ENCODE data around the gene FKBP15.
"Not testable (repeated sequence)": the region's sequence is repeated elsewhere in the genome, so short reads cannot be mapped to it uniquely, and the experiment has no call there.

Gene FKBP15

GRCh38 chr9:113143432-113144227, 77.4 kb downstream of the FKBP15 start:
- no peak for DNase-seq (ENCODE audit: low read depth)

- DNase-seq (ENCODE audit: low read depth), result not testable (repeated sequence)
Measured at GRCh38 chr9:113140896-113141295, 80.2 kb downstream of the FKBP15 start.

GRCh38 chr9:113139953-113140352, 81.1 kb downstream of the FKBP15 start:
- no peak for DNase-seq (ENCODE audit: low read depth)

DNA sequence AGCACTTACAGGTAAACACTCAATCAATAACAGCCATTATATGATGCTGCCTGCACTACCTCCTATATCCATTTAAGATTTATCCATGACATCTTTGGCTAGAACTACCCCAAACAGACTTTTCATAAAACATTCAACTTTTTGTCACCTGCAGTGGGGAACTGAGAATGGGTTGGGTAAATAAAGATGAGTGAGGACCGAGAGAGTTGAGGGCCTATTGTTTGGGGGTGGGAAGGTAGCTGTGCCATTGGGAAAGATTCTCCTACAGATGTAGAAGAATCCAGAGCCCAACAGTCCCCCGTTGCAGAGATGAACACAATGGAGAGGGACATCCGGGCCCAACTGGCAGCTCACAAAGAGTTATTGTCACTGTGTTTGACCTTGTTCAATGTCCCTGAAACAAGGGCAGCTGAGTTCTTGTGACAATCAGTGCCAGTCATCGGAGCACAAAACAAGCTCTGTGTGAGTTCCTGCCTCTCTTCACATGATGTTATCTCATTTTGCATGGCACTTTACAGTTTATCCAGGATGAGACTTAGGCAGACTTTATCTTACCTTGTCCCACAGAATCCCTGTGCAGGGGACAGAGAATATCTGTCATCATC, 81.8 kb downstream of the FKBP15 start:
- DNase-seq (ENCODE audit: low read depth), result no peak

DNA sequence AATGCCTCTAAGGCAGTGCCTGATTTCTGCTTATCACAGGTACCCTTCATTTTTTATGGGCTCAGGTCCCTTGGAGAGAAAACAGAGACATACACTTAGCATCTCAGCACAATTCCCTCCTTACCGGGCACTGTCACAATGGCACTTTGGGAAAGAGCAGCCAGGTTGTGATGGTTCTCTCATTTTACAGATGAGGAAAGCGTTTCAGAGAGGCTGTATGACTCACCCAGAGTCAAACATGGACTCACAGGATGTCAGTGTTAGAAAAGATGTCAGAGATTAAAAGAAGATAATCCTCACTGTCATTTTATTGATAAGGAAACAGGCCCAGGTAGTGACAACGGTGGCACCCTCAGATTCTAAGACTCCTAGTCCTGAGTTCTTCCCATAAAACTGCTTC, 82.3 kb downstream of the FKBP15 start:
- no peak for DNase-seq (ENCODE audit: low read depth)

DNA sequence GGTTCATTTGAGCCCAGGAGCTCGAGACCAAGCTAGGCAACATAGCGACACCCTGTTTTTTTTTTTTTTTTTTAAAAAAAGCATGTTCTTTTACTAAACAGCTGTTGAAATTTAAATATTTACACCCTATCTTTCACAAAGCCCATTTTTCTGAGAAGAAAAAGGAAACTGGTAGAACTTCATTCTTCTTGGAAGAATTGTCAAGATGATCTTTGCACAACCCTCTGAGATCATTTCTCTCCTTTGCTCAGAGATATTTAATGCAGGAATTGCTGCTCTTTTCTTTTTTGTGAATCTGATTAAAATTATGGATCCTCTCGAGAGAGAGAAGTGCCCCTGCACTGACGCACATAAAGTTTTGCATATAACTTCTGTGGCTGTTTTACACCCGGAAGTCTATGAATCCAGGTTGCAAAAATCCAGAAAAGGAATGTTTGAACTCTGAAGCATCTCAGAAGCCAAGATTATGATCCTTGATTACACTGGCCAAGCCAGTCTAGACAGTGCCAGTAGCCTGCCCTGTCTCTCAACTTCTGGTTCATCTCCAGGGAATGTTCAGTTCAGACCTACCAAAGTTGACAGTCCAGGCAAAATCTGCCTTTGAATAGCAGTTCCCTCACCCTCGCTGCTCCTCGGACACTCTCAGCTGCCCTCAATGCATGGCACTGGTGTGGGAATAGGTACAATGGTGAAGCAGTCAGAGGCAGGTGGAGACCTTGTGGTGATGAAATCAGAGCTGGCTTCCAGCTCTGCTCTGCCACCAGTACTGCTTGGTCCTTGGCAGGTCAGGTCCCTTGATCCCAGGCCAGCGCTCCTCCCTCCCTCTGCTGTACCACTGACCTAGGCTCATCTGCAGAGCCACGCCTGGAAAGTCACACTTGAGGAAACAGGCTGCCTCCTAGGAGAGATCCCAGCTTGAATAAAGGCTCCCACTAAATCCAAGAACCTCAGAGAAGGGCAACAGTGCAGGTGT, 83.6 kb downstream of the FKBP15 start:
- no peak for DNase-seq (ENCODE audit: low read depth)

DNA sequence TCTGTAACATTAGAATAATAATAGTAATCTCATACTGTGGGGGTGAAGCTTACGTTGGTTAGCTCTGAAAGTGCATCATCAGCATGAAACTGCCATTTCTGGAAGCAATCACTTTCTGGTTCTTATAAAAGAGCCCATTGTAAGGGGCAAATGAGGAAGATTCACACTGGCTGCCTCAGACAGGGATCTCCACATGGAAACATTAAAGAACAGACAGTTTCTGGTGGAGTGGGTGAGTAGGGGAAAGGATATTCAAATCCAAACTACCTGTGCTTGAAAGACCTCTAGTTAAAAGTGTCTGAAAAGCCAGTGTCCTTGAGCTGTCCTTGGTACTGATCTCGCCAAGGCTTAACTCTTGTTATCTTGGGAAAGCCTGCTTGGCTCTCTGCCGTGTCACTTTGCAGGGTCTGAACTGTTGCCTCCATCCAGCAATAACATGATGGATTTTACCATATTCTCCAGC, 89.4 kb downstream of the FKBP15 start:
- no peak for DNase-seq (ENCODE audit: low read depth)

DNA sequence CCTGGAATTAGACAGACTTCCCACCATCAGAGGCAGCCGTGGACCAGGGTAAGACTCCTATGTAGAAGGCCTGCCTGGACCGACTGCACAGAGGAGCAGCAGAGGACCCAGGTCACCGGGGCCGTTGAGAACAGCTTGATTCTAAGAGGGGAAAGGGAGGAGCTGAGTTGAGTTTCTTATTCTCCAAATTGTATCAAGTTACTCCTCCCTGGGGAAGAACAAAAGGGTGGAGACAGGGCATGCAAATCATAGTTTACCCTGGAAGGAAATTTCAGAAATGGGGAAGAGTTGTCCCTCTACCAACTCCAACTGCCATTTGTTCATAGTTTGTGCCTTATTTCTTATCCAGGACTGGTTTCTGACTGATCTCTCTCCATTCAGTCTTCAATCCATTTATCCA, 91.2 kb downstream of the FKBP15 start:
- no peak for DNase-seq (ENCODE audit: low read depth)

DNA sequence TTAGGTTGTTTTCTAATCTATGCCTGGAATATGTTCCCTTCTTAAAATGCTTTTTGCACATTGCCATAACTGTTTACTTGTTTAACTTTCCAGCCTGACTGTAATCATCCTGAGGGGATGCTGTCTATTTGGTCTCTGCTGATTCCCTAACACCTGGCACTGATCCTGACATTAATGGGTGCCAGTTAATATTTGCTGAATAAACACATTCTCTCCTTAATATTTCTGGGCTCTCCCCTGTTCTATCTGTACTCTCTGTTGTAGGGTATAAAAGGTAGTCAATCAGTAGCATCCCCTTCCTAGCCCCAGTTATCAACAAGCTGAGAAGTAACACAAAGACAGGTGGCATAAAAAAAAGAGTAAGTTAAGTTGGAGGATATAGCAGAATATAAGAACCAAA, 91.6 kb downstream of the FKBP15 start:
- DNase-seq (ENCODE audit: low read depth), result no peak

DNA sequence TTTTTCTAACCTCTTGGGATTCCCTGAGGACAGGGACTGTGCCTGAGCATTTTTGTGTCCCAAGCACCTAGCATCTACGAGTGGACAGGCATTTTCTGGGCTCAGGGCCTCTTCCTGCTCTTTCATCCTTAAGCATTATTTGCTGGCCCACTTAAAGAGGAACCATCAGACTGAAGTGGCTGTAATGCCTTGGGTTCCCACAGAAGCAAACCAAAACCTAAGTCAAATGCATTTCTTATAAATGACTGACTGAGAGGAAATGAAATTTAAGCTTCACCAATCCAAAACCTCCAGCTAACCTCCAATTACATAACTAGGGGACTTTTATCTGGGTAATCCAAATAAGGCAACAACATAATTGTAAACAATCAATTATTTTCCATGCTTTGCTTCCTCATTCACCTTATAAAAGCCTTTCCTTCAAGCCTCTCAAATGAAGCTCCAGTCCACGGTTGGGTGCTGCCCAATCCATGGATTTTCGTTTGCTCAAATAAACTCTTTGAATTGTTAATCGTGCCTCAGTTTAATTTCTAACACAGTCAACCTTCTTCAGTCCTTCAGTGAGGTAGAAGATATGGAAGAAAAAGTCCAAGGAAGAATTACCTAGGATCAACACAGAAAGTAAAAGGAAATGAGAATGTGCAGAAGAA, 95.6 kb downstream of the FKBP15 start:
- no peak for DNase-seq (ENCODE audit: low read depth)

- DNase-seq (ENCODE audit: low read depth), result not testable (repeated sequence)
Measured at GRCh38 chr9:113118829-113119228, 102.2 kb downstream of the FKBP15 start.
